Stomach smooth muscle (tissue), 2 donors: ENCODE results near the gene FAM78A.
"Not testable (repeated sequence)": the region's sequence is repeated elsewhere in the genome, so short reads cannot be mapped to it uniquely, and the experiment has no call there.

Source experiments
- H3K27ac ChIP-seq: one replicate; pipeline ENCODE4 v1.7.0; 2013; ENCODE audit warnings: mild to moderate bottlenecking, low read length, inconsistent platforms
- H3K27me3 ChIP-seq, 2 donors: one replicate each; pipeline ENCODE4 v1.7.0; 2013; ENCODE audit warnings: low read length in 2 of 2; ENCODE audit not compliant: insufficient read depth in 2 of 2, control insufficient read depth in 1 of 2
- H3K36me3 ChIP-seq, 2 donors: one replicate each; pipeline ENCODE4 v1.7.0; 2013; ENCODE audit warnings: low read length in 2 of 2; ENCODE audit not compliant: control insufficient read depth in 2 of 2, insufficient read depth in 2 of 2
- H3K4me1 ChIP-seq: one replicate; pipeline ENCODE4 v1.7.0; 2013; ENCODE audit warnings: low read length; ENCODE audit not compliant: control insufficient read depth, insufficient read depth
- H3K4me3 ChIP-seq, 2 donors: one replicate each; pipeline ENCODE4 v1.7.0; 2013; ENCODE audit warnings: low read length in 2 of 2
- H3K9ac ChIP-seq, 2 donors: one replicate each; pipeline ENCODE4 v1.7.0; 2013; ENCODE audit warnings: low read length in 2 of 2, mild to moderate bottlenecking in 1 of 2
- H3K9me3 ChIP-seq, 2 donors: one replicate each; pipeline ENCODE4 v1.7.0; 2013; ENCODE audit warnings: low read length in 2 of 2; ENCODE audit not compliant: control insufficient read depth in 2 of 2
- donor health status: healthy.
- donor health status: Pancreatic carcinoma.

FAM78A gene

GRCh38 chr9:131217331-131218031 lies 58.8 kb downstream of the FAM78A start:
- Histone ChIP-seq H3K36me3 (peaks cover 3 to 11% of the 10 kb centered on the region in 2 donors), H3K9ac (no peak overlapping the region), H3K9me3 (no peaks in the 10 kb centered on the region), H3K27me3 (no peaks in the 10 kb centered on the region), H3K27ac (peak overlapping the region; percentile 58), H3K4me3 (no peak overlapping the region), H3K4me1 (peaks cover 11% of the 10 kb centered on the region)

GRCh38 chr9:131216806-131217205 lies 59.5 kb downstream of the FAM78A start:
- Histone ChIP-seq H3K9ac (no peak overlapping the region), H3K4me3 (no peak overlapping the region), H3K4me1 (peaks cover 11% of the 10 kb centered on the region), H3K27ac (no peak overlapping the region), H3K9me3 (no peaks in the 10 kb centered on the region), H3K36me3 (peaks cover 3 to 13% of the 10 kb centered on the region in 2 donors), H3K27me3 (no peaks in the 10 kb centered on the region)

- Histone ChIP-seq H3K27ac (no peak overlapping the region), H3K4me1 (peaks cover 11% of the 10 kb centered on the region), H3K4me3 (no peak overlapping the region), H3K9me3 (no peaks in the 10 kb centered on the region), H3K9ac (no peak overlapping the region), H3K27me3 (no peaks in the 10 kb centered on the region), H3K36me3 (peaks cover 3 to 13% of the 10 kb centered on the region in 2 donors)
These were observed 61.4 kb downstream of the FAM78A start for GRCh38 chr9:131214876-131215275.

- H3K9me3 ChIP-seq, result no peaks in the 10 kb centered on the region
- no peaks in the 10 kb centered on the region for H3K27me3 ChIP-seq
- H3K4me1 ChIP-seq, result peaks cover 11% of the 10 kb centered on the region
- peaks cover 3 to 13% of the 10 kb centered on the region in 2 donors for H3K36me3 ChIP-seq
- H3K27ac ChIP-seq, result no peak overlapping the region
- no peak overlapping the region for H3K9ac ChIP-seq
- H3K4me3 ChIP-seq, result no peak overlapping the region
These were observed 61.9 kb downstream of the FAM78A start for GRCh38 chr9:131214286-131214856.

- H3K9me3 ChIP-seq, H3K4me3 ChIP-seq, H3K4me1 ChIP-seq, H3K27me3 ChIP-seq, H3K27ac ChIP-seq, H3K9ac ChIP-seq: not testable (repeated sequence)
- peaks cover 9 to 15% of the 10 kb centered on the region in 2 donors for H3K36me3 ChIP-seq
These were observed 64.4 kb downstream of the FAM78A start for GRCh38 chr9:131211920-131212319.
